AG04449 (cell line): ENCODE data around the gene CEACAM18.
"Not testable (repeated sequence)": the region's sequence is repeated elsewhere in the genome, so short reads cannot be mapped to it uniquely, and the experiment has no call there.

Experiments
- CTCF ChIA-PET: fragments of 350-600 bp; formaldehyde crosslinking; extraction: SDS; loops from one replicate; lab custom pipeline; 2021; ENCODE audit warnings: antibody characterized with exemption; lab: Yijun Ruan, JAX
- POLR2A ChIA-PET: fragments of 400-600, 350-600 bp; formaldehyde crosslinking; extraction: SDS; loops from one replicate; lab custom pipeline; 2020; ENCODE audit warnings: antibody characterized with exemption, inconsistent platforms; lab: Yijun Ruan, JAX
- DNase-seq: peaks from one replicate; pipeline ENCODE4 v3.0.0-alpha.2; 2010; ENCODE audit warnings: low read depth, low spot score
- H3K4me3 ChIP-seq: 2 replicates; pipeline ENCODE4 v1.5.1; 2011; ENCODE audit warnings: low read depth, mild to moderate bottlenecking, control low read depth, low read length
- CTCF ChIP-seq: IDR thresholded peaks from one replicate; pipeline ENCODE4 v1.5.1; 2011; ENCODE audit warnings: mild to moderate bottlenecking, moderate library complexity, low read length, control low read depth, inconsistent platforms; ENCODE audit not compliant: insufficient read depth; ENCODE audit errors: missing control alignments

The CEACAM18 gene

GRCh38 chr19:51493776-51494175 lies 15.4 kb downstream of the CEACAM18 start:
- ChIA-PET POLR2A (no interaction called here), CTCF (no interaction called here)
- no peak for DNase-seq
- TF ChIP-seq CTCF = no peak
- H3K4me3 ChIP-seq = no peak overlapping the region

GRCh38 chr19:51497666-51498065 lies 19.3 kb downstream of the CEACAM18 start:
- TF ChIP-seq CTCF = no peak
- H3K4me3 ChIP-seq = no peak overlapping the region
- ChIA-PET POLR2A (no interaction called here), CTCF (interaction anchor here (0.9 kb wide), 1 partner anchor 23 kb away, joined by 3 read pairs; no protein-coding TSS in a partner anchor)
- no peak for DNase-seq

GRCh38 chr19:51500931-51501330 lies 22.6 kb downstream of the CEACAM18 start:
- H3K4me3 ChIP-seq, POLR2A ChIA-PET, DNase-seq, CTCF ChIA-PET: not testable (repeated sequence)

GRCh38 chr19:51501594-51502263 lies 23.4 kb downstream of the CEACAM18 start, which contains the start of gene SIGLEC12:
Gene SIGLEC12 (minus strand): TSS chr19:51501800. CDS start chr19:51501733, 67 bp downstream.
- H3K4me3 ChIP-seq = no peak within 1 kb of the TSS
- ChIA-PET POLR2A (no interaction called here), CTCF (no interaction called here)
- TF ChIP-seq CTCF = no peak
- no peak for DNase-seq

- CTCF ChIA-PET = interaction anchor here (0.7 kb wide), 1 partner anchor 12 kb away, joined by 3 read pairs; no protein-coding TSS in a partner anchor
- TF ChIP-seq CTCF = no peak
- DNase-seq = no peak
- H3K4me3 ChIP-seq = no peak overlapping the region
- POLR2A ChIA-PET = no interaction called here
Measured at GRCh38 chr19:51503286-51503817, 25.0 kb downstream of the CEACAM18 start.

- POLR2A ChIA-PET = no interaction called here
- CTCF ChIA-PET = interaction anchor here (3.1 kb wide), 1 partner anchor 11 kb away, joined by 12 read pairs; no protein-coding TSS in a partner anchor
- no peak overlapping the region for H3K4me3 ChIP-seq
- TF ChIP-seq CTCF = no peak
- no peak for DNase-seq
Measured at GRCh38 chr19:51503896-51504295, 25.6 kb downstream of the CEACAM18 start.
